ENCODE results near the gene RAB11FIP3.

The RAB11FIP3 gene

DNA sequence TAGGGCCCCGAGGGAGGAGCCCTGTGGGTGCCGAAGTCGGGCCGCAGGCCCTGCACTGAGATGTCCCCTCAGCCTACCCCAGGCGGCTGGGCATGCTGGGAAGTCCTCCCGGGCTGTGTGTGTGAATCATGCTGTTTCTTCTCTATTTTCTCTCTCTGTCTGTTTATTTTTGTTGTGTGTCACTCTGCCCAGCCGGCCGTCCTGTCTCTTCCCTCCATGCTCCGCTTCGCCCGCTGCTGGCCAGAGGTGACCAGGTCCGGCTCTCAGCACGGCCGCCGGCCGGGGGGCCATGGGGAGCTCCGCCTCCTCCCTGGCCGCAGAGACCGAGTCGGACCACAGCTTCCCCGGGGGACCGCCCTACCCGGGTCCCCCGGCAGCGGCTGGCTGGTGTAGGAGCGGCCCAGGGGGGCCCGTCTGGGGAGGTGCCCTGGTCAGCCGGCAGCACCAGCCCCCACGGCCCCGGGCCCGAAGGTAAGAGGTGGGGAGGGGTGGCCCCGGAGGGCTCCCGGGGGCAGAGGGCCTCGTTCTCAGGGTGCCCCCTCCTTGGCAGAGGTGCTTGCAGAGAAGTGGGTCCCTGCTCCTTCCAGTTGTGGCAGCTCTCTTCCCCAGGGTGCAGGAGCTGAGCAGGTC, 114.6 kb downstream of the RAB11FIP3 start:
- no peaks in the 10 kb centered on the region for H3K9me3 ChIP-seq (ENCODE audit: control insufficient read depth, low read length)
- WGBS, 2 experiments (ENCODE audit: insufficient coverage in 2 of 2) = 94 to 97% methylated on average over 19 to 28 of the region's 34 CpGs
- no peak overlapping the region for H3K4me3 ChIP-seq (ENCODE audit: extremely low read depth, insufficient read depth, low read length, poor library complexity, severe bottlenecking)
- peaks cover 16% of the 10 kb centered on the region for H3K4me1 ChIP-seq (ENCODE audit: control insufficient read depth, insufficient read depth, low read length, poor library complexity, severe bottlenecking)
- H3K36me3 ChIP-seq (ENCODE audit: control insufficient read depth, insufficient read depth, low read length) = peaks cover 49% of the 10 kb centered on the region
- H3K27ac ChIP-seq (ENCODE audit: low read depth, low read length, severe bottlenecking) = no peak overlapping the region

DNA sequence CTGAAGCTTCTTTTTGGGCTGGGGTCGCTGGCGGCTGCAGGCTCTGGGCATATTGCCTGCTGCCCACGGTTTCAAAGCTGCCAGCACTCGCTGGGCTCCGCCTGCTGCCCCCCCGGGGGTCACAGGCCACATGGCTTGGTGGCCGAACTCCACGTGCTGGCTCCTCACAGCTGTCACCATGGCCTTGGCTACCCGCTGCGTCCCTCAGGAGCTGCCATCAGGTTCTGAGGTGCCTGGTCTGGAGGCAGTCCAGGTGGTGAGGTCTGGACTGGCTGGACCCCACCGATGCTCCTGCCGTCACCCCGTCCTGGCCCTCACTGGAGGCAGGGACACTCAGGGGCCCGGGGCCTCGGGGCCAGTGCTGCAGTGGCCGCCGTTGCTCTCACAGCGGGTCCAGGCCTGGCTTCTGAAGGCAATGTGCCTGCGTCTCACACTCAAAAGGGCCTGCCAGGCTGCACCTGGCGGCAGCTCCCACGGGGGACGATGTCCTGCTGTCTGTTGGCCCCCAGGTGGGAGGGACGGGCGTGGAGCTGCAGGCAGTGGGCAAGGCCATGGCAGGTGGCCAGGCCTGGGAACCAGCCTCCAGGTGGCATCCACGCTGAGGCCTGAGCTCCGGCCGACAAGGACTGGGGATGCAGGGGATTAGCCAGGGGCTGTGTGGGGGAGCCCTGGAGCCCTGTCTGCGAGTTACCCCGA, 115.3 kb downstream of the RAB11FIP3 start:
- Histone ChIP-seq H3K4me3 (ENCODE audit: extremely low read depth, insufficient read depth, low read length, poor library complexity, severe bottlenecking) (no peak overlapping the region), H3K4me1 (ENCODE audit: control insufficient read depth, insufficient read depth, low read length, poor library complexity, severe bottlenecking) (peaks cover 10% of the 10 kb centered on the region)
- WGBS, 2 experiments (ENCODE audit: insufficient coverage in 2 of 2) = 94 to 96% methylated on average over 24 to 28 of the region's 29 CpGs

DNA sequence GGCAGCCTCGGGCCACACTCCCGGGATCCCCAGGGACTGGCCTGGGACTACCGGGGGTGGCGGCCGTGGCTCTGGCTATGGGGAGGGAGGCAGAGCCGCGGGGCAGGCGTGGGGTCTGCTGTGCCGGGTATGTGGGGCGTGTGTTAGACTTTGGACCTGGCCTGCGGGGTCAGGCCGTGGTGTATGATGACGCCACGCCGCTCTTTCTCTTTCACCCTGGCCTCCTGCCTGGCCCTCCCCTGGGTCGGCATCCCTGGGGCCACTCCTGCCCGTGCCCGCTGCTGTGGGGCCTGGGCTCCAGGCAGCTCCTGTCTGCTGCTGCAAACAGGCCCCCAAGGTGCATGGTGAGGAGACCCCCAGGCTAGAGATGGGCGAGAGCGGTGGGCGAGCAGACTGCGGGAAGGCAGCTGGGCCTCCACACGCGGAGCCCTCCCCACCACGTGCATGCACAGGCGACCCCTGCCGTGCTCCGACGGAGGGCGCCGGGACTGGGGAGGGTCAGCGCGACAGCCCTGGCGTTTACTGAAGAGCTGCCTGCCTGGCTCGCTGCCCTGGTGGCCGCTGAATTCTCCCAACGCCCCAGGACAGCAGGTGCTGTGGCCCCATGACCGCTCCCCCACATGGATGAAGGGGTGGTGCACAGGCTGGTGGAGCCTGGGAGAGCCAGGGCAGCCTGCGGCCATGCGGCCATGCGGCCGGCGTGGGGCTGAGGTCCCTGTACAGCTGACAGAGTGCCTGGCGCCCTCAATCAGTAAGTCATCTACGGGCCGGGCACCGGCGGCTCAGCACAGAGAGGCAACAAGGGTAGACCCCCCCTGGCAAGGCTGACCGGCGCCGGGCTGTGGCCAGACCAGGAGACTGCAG, 118.1 kb downstream of the RAB11FIP3 start:
- Histone ChIP-seq H3K36me3 (ENCODE audit: control insufficient read depth, insufficient read depth, low read length) (peaks cover 35% of the 10 kb centered on the region), H3K4me3 (ENCODE audit: extremely low read depth, insufficient read depth, low read length, poor library complexity, severe bottlenecking) (no peak overlapping the region), H3K27ac (ENCODE audit: low read depth, low read length, severe bottlenecking) (no peak overlapping the region), H3K9me3 (ENCODE audit: control insufficient read depth, low read length) (no peaks in the 10 kb centered on the region), H3K4me1 (ENCODE audit: control insufficient read depth, insufficient read depth, low read length, poor library complexity, severe bottlenecking) (peaks cover 10% of the 10 kb centered on the region)
- WGBS, 2 experiments (ENCODE audit: insufficient coverage in 2 of 2) = 95 to 97% methylated on average over 49 to 51 of the region's 51 CpGs

More for the DNA sequence above, 115.3 kb downstream of the RAB11FIP3 start:
- Histone ChIP-seq H3K36me3 (ENCODE audit: control insufficient read depth, insufficient read depth, low read length) (peaks cover 49% of the 10 kb centered on the region), H3K27ac (ENCODE audit: low read depth, low read length, severe bottlenecking) (no peak overlapping the region), H3K9me3 (ENCODE audit: control insufficient read depth, low read length) (no peaks in the 10 kb centered on the region)

DNA sequence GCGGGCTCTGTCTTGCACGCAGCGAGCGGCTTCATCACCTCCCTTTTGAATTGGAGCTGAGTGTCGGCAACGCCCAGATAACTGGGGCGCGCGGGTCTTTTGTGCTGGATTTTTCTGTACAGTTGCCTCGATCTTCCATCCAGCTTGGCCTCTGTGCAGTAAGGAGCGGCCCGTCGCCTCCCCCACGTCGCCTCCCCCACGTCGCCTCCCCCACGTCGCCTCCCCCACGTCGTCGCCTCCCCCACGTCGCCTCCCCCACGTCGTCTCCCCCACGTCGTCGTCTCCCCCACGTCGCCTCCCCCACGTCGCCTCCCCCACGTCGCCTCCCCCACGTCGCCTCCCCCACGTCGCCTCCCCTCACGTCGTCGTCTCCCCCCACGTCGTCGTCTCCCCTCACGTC, 119.1 kb downstream of the RAB11FIP3 start:
- Histone ChIP-seq H3K27ac (ENCODE audit: low read depth, low read length, severe bottlenecking) (no peak overlapping the region), H3K9me3 (ENCODE audit: control insufficient read depth, low read length) (no peaks in the 10 kb centered on the region), H3K4me3 (ENCODE audit: extremely low read depth, insufficient read depth, low read length, poor library complexity, severe bottlenecking) (no peak overlapping the region), H3K36me3 (ENCODE audit: control insufficient read depth, insufficient read depth, low read length) (peaks cover 36% of the 10 kb centered on the region), H3K4me1 (ENCODE audit: control insufficient read depth, insufficient read depth, low read length, poor library complexity, severe bottlenecking) (peaks cover 6% of the 10 kb centered on the region)
- 89 to 92% methylated on average over 14 to 20 of the region's 46 CpGs for WGBS, 2 experiments (ENCODE audit: insufficient coverage in 2 of 2)

DNA sequence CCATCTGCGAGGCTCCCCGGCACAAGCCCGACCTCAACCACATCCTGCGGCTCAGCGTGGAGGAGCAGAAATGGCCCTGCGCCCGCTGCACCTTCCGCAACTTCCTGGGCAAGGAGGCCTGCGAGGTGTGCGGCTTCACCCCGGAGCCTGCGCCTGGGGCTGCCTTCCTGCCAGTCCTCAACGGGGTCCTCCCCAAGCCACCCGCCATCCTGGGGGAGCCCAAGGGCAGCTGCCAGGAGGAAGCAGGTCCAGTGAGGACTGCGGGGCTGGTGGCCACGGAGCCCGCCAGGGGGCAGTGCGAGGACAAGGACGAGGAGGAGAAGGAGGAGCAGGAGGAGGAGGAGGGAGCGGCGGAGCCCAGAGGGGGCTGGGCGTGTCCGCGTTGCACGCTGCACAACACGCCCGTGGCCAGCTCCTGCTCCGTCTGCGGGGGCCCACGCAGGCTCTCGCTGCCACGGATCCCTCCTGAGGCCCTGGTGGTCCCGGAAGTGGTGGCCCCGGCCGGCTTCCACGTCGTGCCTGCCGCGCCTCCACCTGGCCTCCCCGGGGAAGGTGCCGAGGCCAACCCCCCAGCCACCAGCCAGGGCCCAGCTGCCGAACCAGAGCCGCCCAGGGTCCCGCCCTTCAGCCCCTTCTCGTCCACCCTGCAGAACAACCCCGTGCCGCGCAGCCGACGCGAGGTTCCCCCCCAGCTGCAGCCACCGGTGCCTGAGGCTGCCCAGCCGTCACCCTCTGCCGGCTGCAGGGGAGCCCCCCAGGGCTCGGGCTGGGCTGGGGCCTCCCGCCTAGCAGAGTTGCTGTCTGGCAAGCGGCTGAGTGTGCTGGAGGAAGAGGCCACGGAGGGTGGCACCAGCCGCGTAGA, 121.7 kb downstream of the RAB11FIP3 start:
- no peaks in the 10 kb centered on the region for H3K4me1 ChIP-seq (ENCODE audit: control insufficient read depth, insufficient read depth, low read length, poor library complexity, severe bottlenecking)
- WGBS, 2 experiments (ENCODE audit: insufficient coverage in 2 of 2) = 85 to 89% methylated on average over 48 of the region's 60 CpGs
- no peak overlapping the region for H3K4me3 ChIP-seq (ENCODE audit: extremely low read depth, insufficient read depth, low read length, poor library complexity, severe bottlenecking)
- no peak overlapping the region for H3K27ac ChIP-seq (ENCODE audit: low read depth, low read length, severe bottlenecking)
- H3K9me3 ChIP-seq (ENCODE audit: control insufficient read depth, low read length) = no peaks in the 10 kb centered on the region
- H3K36me3 ChIP-seq (ENCODE audit: control insufficient read depth, insufficient read depth, low read length) = peaks cover 33% of the 10 kb centered on the region

DNA sequence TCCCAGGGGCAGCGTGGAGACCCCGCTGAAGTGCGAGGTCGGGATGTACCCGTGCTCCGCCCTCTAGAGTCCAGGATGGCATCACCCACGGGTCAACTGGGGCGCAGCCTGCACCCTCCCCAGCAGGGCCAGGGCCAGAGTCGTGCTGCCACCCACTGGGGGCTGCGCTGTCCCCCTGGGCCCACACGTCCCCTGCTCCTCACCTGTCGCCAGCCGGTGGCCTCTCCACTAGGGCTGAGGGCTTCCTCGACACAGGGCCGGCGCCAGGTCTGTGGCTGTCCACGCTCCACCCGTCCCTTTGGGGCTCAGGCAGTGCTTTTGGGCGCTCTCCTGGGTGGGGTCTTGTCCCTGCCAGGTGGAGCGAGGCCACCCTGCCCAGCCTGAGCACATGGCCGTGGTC, 123.1 kb downstream of the RAB11FIP3 start:
- H3K4me3 ChIP-seq (ENCODE audit: extremely low read depth, insufficient read depth, low read length, poor library complexity, severe bottlenecking) = no peak overlapping the region
- H3K36me3 ChIP-seq (ENCODE audit: control insufficient read depth, insufficient read depth, low read length) = peaks cover 34% of the 10 kb centered on the region
- 96% methylated on average over 18 to 21 of the region's 21 CpGs for WGBS, 2 experiments (ENCODE audit: insufficient coverage in 2 of 2)
- no peaks in the 10 kb centered on the region for H3K4me1 ChIP-seq (ENCODE audit: control insufficient read depth, insufficient read depth, low read length, poor library complexity, severe bottlenecking)
- no peaks in the 10 kb centered on the region for H3K9me3 ChIP-seq (ENCODE audit: control insufficient read depth, low read length)
- H3K27ac ChIP-seq (ENCODE audit: low read depth, low read length, severe bottlenecking) = no peak overlapping the region

DNA sequence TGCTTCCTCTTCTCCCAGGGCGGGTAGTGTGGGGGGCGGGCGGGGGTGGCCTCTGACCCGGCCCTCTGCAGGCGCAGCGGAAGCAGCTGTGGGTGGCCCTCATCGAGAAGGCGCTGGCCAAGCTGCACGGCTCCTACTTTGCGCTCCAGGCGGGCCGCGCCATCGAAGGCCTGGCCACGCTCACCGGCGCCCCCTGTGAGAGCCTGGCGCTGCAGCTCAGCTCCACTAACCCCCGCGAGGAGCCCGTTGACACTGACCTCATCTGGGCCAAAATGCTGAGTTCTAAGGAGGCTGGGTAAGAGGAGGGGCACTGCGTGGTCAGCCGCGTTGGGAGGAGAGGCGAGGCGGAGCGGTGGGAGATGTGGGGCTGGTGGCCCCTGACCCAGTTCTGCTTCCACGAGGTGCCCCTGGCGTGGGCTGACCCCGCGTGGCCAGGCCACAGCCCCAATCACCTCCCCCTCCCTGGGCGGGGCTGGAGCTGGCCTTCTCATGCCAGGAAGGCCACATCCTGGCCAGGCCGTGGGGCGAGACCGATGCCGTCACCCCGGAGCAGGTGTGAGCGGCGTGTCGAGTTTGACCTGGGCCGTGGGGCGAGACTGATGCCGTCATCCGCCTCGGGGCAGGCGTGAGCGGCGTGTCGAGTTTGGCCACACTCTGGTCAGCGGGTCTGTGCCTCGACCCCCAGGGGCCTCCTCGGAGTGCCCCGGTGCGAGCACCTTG, 124.3 kb downstream of the RAB11FIP3 start:
- peaks cover 32% of the 10 kb centered on the region for H3K36me3 ChIP-seq (ENCODE audit: control insufficient read depth, insufficient read depth, low read length)
- no peak overlapping the region for H3K27ac ChIP-seq (ENCODE audit: low read depth, low read length, severe bottlenecking)
- no peak overlapping the region for H3K4me3 ChIP-seq (ENCODE audit: extremely low read depth, insufficient read depth, low read length, poor library complexity, severe bottlenecking)
- H3K4me1 ChIP-seq (ENCODE audit: control insufficient read depth, insufficient read depth, low read length, poor library complexity, severe bottlenecking) = peaks cover 7% of the 10 kb centered on the region
- no peaks in the 10 kb centered on the region for H3K9me3 ChIP-seq (ENCODE audit: control insufficient read depth, low read length)
- 97% methylated on average over 47 to 54 of the region's 54 CpGs for WGBS, 2 experiments (ENCODE audit: insufficient coverage in 2 of 2)

DNA sequence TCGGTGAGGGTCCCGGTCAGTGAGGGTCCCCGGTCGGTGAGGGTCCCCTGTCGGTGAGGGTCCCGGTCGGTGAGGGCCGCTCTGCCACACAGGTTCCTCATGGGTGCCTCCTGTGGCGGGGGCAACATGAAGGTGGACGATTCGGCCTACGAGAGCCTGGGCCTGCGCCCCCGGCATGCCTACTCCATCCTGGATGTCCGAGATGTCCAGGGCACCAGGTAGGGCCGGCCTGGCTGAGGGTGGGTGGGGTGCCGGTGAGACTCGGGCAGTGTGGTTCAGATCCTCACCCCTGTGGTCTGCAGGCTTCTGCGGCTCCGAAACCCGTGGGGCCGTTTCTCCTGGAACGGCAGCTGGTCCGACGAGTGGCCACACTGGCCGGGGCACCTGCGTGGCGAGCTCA, 125.8 kb downstream of the RAB11FIP3 start:
- Histone ChIP-seq H3K9me3 (ENCODE audit: control insufficient read depth, low read length) (no peaks in the 10 kb centered on the region), H3K4me1 (ENCODE audit: control insufficient read depth, insufficient read depth, low read length, poor library complexity, severe bottlenecking) (peaks cover 10% of the 10 kb centered on the region), H3K27ac (ENCODE audit: low read depth, low read length, severe bottlenecking) (no peak overlapping the region), H3K36me3 (ENCODE audit: control insufficient read depth, insufficient read depth, low read length) (peaks cover 32% of the 10 kb centered on the region), H3K4me3 (ENCODE audit: extremely low read depth, insufficient read depth, low read length, poor library complexity, severe bottlenecking) (no peak overlapping the region)
- WGBS, 2 experiments (ENCODE audit: insufficient coverage in 2 of 2) = 96% methylated on average over 21 to 25 of the region's 28 CpGs

DNA sequence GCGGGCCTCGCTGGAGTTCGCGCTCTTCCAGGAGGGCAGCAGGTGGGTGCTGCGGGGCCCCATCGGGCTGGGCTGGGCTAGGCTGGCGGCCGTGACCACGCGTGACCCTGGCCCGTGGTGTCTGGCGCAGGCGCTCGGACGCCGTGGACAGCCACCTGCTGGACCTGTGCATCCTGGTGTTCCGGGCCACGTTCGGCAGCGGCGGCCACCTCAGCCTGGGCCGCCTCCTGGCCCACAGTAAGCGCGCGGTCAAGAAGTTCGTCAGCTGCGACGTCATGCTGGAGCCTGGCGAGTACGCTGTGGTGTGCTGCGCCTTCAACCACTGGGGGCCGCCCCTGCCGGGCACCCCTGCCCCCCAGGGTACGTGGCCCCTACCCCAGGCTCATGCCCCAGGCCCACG, 126.7 kb downstream of the RAB11FIP3 start:
- H3K27ac ChIP-seq (ENCODE audit: low read depth, low read length, severe bottlenecking) = no peak overlapping the region
- peaks cover 10% of the 10 kb centered on the region for H3K4me1 ChIP-seq (ENCODE audit: control insufficient read depth, insufficient read depth, low read length, poor library complexity, severe bottlenecking)
- no peak overlapping the region for H3K4me3 ChIP-seq (ENCODE audit: extremely low read depth, insufficient read depth, low read length, poor library complexity, severe bottlenecking)
- peaks cover 31% of the 10 kb centered on the region for H3K36me3 ChIP-seq (ENCODE audit: control insufficient read depth, insufficient read depth, low read length)
- H3K9me3 ChIP-seq (ENCODE audit: control insufficient read depth, low read length) = no peaks in the 10 kb centered on the region
- WGBS, 2 experiments (ENCODE audit: insufficient coverage in 2 of 2) = 98 to 99% methylated on average over 33 to 35 of the region's 35 CpGs
